GM21381 (cell line): ENCODE data around the gene LCTL.

ENCODE experiments used
- ATAC-seq: cut with Tn5 transposase; IDR thresholded peaks from one replicate; pipeline ENCODE4 v1.9.1; 2021; ENCODE audit warnings: mild to moderate bottlenecking, moderate library complexity; ENCODE audit not compliant: unreplicated experiment

The LCTL gene

GRCh38 chr15:66565741-66566144 lies at the start of gene LCTL:
TSS of gene LCTL (minus strand) at chr15:66565998. CDS start at chr15:66565365, 633 bp downstream.
- ATAC-seq: no peak

GRCh38 chr15:66614951-66615760 lies 49.4 kb upstream of the LCTL start:
- no peak for ATAC-seq

GRCh38 chr15:66614456-66614855 lies 48.7 kb upstream of the LCTL start:
- ATAC-seq: no peak

- no peak for ATAC-seq
Observed at GRCh38 chr15:66613743-66614142, 47.9 kb upstream of the LCTL start.

- ATAC-seq: no peak
Observed at GRCh38 chr15:66611257-66612053, 45.7 kb upstream of the LCTL start.

- ATAC-seq: no peak
Observed at GRCh38 chr15:66609876-66610275, 44.1 kb upstream of the LCTL start.

- no peak for ATAC-seq
Observed at GRCh38 chr15:66608881-66609280, 43.1 kb upstream of the LCTL start.

- no peak for ATAC-seq
Observed at GRCh38 chr15:66608159-66608558, 42.4 kb upstream of the LCTL start.

GRCh38 chr15:66603301-66604179 lies 37.7 kb upstream of the LCTL start:
- no peak for ATAC-seq

GRCh38 chr15:66601521-66601920 lies 35.7 kb upstream of the LCTL start:
- ATAC-seq: no peak

GRCh38 chr15:66600240-66600627 lies 34.4 kb upstream of the LCTL start:
- ATAC-seq: no peak

- ATAC-seq: no peak
Observed at GRCh38 chr15:66599536-66600239, 33.9 kb upstream of the LCTL start.

- ATAC-seq: no peak
Observed at GRCh38 chr15:66598095-66598815, 32.5 kb upstream of the LCTL start.

GRCh38 chr15:66595931-66596545 lies 30.2 kb upstream of the LCTL start:
- no peak for ATAC-seq

GRCh38 chr15:66595332-66595731 lies 29.5 kb upstream of the LCTL start:
- no peak for ATAC-seq

GRCh38 chr15:66594836-66595235 lies 29.0 kb upstream of the LCTL start:
- no peak for ATAC-seq

- no peak for ATAC-seq
Observed at GRCh38 chr15:66594344-66594743, 28.5 kb upstream of the LCTL start.

GRCh38 chr15:66593219-66593780 lies 27.5 kb upstream of the LCTL start:
- no peak for ATAC-seq
